ENCODE data around the gene CROCC.
A peak's percentile ranks its signal among the peaks of the same experiment; 100 is the strongest.
"Not testable (repeated sequence)": the region's sequence is repeated elsewhere in the genome, so short reads cannot be mapped to it uniquely, and the experiment has no call there.

CROCC gene

DNA sequence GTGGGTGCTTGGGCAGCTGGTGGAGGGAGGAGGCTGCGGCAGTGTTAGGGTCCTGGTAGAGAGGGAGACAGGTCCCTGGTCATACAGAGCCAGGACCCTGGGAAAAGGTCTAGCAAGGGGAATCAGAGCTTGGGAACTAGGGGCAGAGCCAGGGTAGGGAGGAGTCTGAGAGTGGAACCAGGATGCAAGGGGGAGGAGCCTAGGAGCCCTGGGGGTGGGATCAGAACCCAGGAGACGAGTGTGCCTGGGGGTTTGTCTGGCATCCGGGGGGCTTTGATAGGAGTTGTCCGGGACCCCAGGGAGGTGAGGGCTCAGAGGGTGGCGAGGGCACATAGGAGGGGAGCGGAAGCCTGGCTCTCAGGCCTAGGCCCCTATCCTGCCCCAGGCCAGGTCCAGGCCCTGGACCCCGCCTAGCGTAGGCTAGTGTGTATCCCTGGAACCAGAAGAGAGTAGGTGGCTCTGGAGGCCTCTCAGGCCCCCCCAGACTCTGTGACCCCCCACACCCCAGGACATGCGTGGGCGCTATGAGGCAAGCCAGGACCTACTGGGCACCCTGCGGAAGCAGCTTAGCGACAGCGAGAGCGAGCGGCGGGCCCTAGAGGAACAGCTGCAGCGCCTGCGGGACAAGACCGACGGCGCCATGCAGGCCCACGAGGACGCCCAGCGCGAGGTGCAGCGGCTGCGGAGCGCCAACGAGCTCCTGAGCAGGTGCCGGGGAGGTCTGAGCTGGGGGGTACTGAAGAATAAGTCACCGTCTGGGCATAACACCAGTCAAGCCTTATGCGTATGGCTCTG lies 17.9 kb downstream of the CROCC start:
- not testable (repeated sequence) for DNase-seq

GRCh38 chr1:16944038-16944437 lies 22.3 kb downstream of the CROCC start:
- no peak for DNase-seq

GRCh38 chr1:16945512-16945911 lies 23.8 kb downstream of the CROCC start:
- not testable (repeated sequence) for DNase-seq

- not testable (repeated sequence) for DNase-seq
Measured at GRCh38 chr1:16946185-16946584, 24.5 kb downstream of the CROCC start.

- no peak for DNase-seq
Measured at GRCh38 chr1:16946646-16947045, 24.9 kb downstream of the CROCC start.

- DNase-seq, result not testable (repeated sequence)
Measured at GRCh38 chr1:16948282-16948891, 26.7 kb downstream of the CROCC start.

DNA sequence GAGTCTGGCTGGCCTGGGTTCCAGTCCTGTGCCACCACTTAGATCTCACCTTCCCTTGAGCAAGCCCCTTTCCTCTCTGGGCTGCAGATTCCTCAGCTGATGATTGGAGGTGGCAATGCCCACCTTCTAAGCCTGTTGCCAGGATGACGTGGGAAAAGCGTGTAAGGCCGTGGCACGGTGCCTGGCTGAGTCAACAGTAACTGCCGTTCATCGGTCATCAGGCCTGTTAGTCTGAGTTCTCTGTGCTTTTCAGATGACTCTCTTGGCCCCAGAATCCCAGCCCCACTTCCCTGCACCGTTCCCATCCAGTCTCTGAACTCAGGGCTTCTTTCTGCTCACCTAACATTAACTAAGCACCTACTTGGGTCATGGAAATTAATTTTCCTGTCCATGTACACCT lies 27.3 kb downstream of the CROCC start:
- DNase-seq, result not testable (repeated sequence)

DNA sequence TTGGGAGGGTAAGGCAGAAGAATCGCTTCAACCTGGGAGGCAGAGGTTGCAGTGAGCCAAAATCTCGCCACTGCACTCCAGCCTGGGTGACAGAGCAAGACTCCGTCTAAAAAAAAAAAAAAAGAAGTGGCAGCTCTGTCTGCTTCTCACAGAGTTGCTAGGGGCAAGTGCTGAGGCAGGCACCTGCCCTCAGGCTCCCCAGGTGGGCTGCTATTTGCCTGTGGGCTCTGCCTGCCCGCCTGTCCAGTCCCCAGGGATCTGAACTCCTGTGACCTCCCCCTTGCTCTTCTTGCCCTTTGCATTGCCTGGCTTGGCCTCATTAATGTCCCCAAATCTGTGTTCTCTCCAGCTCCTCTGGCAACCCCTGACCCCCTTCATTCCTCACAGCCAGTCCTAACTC lies 30.6 kb downstream of the CROCC start:
- DNase-seq, result not testable (repeated sequence)

DNA sequence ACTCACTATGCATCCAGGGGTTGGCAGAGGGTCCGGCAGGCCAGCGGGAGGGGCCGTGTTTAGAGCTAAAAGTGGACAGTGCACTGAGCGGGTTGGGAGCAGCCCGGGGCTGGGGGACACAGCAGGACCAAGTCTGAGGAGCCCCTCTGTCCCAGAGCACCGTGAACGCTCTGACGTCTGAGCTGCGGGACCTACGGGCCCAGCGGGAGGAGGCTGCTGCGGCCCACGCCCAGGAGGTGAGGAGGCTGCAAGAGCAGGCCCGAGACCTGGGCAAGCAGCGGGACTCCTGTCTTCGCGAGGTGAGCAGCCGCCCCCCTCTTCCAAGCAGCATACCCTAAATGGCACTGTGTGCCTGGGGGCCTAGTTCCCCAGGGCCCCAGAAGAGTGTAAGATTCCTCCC lies 32.8 kb downstream of the CROCC start:
- no peak for DNase-seq

- no peak for DNase-seq
Measured at GRCh38 chr1:16955186-16955585, 33.5 kb downstream of the CROCC start.

DNA sequence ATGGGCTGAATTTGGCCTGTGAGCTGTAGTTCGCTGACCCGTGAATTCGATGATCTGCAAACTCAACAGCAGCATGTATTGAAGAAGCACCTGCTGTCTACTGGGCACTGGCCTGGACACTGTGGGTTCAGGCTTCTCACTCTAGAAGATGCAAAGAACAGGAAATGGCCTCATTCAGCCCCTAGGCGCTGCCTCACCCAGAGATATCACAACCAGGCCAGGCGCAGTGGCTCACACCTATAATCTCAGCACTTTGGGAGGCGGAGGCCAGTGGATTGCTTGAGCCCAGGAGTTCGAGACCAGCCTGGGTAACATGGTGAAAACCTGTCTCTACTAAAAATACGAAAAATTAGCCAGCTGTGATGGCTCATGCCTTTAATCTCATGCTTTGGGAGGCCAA lies 35.0 kb downstream of the CROCC start:
- no peak for DNase-seq

- no peak for DNase-seq
Measured at GRCh38 chr1:16957731-16958130, 36.0 kb downstream of the CROCC start.

- no peak for DNase-seq
Measured at GRCh38 chr1:16958475-16958874, 36.7 kb downstream of the CROCC start.

DNA sequence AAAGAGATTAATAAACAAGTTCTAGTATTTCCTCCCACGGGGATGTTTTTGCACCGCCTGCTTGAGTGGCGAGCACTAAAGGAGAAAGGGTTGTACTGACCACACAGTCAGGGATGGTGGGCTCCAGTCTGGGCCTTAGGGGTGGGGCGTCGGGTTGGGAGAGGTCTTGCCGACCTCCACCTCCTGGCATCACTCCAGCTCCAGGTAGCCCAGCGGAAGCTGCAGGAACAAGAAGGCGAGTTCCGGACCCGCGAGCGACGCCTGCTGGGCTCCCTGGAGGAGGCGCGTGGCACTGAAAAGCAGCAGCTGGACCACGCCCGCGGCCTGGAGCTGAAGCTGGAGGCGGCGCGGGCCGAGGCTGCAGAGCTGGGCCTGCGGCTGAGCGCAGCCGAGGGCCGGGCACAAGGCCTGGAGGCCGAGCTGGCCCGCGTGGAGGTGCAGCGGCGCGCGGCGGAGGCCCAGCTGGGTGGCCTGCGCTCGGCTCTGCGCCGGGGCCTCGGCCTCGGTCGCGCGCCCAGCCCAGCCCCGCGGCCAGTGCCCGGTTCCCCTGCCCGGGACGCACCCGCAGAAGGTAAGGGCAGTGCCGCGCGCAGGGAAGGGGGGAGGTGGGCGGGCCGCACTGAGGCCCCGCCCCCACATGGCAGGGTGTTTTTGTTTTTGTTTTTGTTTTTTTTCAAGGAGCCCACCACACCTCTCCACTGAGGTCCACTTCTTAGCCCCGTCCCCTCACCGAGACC lies 39.0 kb downstream of the CROCC start:
- peak; percentile 87 for DNase-seq

- DNase-seq, result no peak
Measured at GRCh38 chr1:16961297-16962133, 39.8 kb downstream of the CROCC start.

DNA sequence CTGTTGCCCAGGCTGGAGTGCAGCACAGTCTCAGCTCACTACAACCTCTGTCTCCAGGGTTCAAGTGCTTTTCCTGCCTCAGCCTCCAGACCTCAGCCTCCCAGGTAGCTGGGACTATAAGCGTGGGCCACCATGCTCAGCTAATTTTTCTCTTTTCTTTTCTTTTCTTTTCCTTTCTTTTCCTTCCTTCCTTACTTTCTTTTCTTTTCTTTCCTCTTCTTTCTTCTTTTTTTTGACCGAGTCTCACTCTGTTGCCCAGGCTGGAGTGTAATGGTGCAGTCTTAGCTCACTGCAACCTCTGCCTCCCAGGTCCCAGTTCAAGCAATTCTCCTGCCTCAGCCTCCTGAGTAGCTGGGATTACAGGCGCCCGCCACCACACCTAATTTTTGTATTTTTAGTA lies 42.4 kb downstream of the CROCC start:
- DNase-seq, result not testable (repeated sequence)

DNA sequence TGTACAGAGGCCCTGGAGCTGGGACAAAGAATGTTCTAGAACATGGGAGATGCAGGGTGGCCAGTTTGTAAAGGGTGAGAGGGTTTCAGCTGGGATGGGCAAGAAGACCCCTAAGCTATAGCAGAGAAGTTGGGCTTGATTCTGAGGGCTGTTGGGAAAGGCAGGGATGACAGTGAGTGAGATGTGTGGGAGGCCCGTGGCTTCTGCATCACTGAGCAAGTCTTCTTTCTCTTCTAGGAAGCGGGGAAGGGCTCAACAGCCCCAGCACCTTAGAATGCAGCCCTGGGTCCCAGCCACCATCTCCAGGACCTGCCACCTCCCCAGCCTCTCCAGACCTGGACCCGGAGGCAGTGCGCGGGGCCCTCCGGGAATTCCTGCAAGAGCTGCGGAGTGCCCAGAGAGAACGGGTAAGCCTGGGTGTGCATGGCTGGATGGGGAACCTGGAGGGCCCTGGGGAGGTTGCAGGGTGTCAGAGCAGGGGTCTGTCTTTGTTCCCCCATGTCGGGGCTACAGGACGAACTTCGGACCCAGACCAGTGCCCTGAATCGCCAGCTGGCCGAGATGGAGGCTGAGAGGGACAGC lies 43.8 kb downstream of the CROCC start:
- no peak for DNase-seq

- no peak for DNase-seq
Measured at GRCh38 chr1:16966282-16966681, 44.6 kb downstream of the CROCC start.

GRCh38 chr1:16967095-16967575 lies 45.4 kb downstream of the CROCC start:
- DNase-seq, result no peak

GRCh38 chr1:16967962-16968361 lies 46.2 kb downstream of the CROCC start:
- DNase-seq, result no peak

- no peak for DNase-seq
Measured at GRCh38 chr1:16968372-16968771, 46.6 kb downstream of the CROCC start.

DNA sequence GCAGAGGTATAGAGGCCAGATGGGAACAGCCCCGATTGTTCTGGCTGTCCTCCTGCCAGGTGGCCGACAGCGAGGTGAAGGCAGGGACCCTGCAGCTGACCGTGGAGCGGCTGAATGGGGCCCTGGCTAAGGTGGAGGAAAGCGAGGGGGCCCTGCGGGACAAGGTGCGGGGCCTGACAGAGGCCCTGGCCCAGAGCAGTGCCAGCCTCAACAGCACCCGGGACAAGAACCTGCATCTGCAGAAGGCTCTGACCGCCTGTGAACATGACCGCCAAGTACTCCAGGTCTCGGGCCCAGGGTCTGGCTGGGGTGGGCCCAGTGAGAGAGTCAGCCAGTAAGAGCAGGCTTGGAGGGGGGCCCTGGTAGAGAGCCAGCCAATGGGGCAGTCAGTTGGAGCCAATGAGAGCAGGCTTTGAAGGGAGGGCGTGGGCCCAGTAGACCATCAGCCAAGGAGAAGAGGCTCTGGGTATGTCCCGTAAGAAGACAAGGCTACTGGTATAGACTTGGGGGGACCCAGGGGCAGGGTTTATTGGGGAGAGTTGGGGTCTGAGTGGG lies 47.4 kb downstream of the CROCC start:
- no peak for DNase-seq

Data from stimulated activated CD8-positive, alpha-beta memory T cell treated with anti-CD3 and anti-CD28 coated beads, Interleukin-4, amount 100 ng/mL, for 48 hours (primary cell).